WI38 (cell line): Measurements from ENCODE around the gene ADGRV1.

Experiments used
- H3K4me3 ChIP-seq: 2 replicates; pipeline ENCODE4 v1.5.1; 2011; ENCODE audit warnings: low read depth, mild to moderate bottlenecking, control low read depth, low read length
- CTCF ChIP-seq: IDR thresholded peaks from 2 replicates; pipeline ENCODE4 v1.5.1; 2012; ENCODE audit warnings: low read depth, mild to moderate bottlenecking, control low read depth, low read length

Gene ADGRV1

GRCh38 chr5:91016954-91017700, 458.5 kb downstream of the ADGRV1 start:
- H3K4me3 ChIP-seq: no peak overlapping the region
- TF ChIP-seq CTCF: no peak

DNA sequence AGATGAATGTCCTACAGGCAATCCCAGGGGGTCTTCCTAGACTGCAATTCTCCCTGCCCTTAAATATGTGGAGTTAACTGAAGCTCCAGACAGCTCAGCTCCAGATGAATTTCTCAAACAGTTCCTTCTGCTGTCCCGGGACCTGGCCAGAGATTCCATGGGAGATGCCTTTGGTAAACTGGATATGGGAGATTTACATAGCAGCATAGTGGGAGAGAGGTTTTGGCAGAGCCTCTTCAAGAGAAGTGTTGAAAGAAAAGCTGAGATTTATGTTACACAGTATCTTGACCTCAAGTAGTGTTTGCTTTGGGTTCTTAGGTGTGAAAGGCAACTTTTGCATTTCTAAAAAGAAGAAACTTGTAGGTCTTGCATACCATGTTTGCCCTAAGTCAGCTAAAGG, 459.6 kb downstream of the ADGRV1 start:
- H3K4me3 ChIP-seq: no peak overlapping the region
- TF ChIP-seq CTCF: no peak

DNA sequence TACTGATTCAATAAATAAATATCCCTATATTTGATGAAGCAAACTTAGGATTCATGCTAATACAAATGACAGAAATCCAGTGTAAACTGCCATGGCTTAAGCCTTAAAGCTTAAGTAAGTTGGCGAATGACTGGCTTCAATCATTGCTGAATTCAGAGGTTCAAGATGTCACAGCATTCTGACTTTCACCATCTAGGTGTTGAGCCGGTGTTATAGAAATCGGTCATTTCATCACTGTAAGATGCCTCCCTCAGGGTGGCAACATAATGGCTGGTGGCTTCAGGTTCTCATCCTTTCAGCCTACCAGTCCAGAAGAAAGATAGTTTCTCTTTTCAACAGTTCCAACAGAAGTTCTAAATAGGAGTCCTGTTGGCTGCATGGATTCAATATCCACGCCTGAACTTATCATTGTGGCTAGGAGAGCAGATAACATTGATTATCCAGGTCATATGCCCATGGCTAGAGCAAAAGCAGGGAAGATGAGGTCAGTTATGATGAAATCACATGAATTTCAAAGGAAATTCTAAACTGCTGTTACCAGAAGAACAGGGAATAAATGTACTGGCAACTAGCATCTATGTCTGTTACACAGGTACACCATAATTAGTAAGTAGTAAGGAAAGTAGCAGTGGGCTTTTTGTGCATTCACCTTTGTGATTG, 460.2 kb downstream of the ADGRV1 start:
- TF ChIP-seq CTCF: no peak
- H3K4me3 ChIP-seq: no peak overlapping the region

DNA sequence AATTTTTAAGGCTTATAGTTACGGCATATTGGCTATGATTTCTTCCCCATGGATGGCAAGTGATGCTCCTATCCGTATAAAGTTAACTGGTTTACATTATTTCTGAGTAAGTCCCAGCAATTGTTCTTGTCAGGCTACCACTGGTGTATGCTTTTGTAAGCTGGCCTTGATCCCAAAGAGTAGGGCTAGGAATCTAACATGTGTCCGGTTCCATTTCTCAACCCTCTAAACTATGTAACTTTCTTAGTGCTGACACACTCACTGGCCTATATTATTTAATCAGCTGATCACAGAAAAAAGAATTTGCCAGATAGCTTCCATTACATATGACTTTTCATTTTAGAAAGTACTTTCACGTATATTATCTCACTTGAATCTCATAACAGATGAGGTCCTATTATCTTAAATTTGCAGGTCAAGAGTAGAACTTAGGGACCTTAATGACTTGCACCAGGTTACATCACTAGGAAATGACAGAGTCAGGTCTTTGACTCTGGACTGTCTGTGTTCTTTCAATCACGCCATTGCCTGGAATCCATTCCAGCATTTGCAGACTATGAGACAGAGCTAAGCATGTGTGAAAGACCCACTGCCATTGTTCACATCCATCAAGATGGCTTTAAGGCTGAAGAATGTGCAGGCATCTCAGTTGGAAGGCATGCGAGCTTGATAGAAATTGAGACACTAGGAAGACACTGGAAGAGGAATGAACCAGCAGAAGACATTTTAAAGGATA, 461.6 kb downstream of the ADGRV1 start:
- no peak for TF ChIP-seq CTCF
- no peak overlapping the region for H3K4me3 ChIP-seq

DNA sequence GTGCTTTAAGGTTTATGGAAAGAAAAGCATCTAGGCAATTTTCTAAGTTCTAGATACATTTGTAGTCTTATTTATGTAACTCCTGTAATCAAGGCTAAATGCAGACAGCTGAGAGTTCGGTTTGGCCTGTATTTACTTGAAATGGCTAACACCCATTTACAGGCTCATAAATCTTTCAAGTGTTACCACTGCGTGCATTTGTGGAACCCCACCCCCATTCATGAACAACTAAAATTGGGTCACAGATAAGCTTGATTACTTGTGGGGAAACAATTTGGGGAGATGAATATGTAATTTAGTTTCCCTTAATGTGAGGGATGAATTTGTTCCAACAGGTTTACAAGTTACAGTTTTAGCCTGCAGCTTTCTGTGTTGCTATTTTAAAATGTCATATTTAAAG, 463.9 kb downstream of the ADGRV1 start:
- no peak overlapping the region for H3K4me3 ChIP-seq
- TF ChIP-seq CTCF: no peak

- H3K4me3 ChIP-seq: no peak overlapping the region
- no peak for TF ChIP-seq CTCF
Measured at GRCh38 chr5:91024206-91024605, 465.6 kb downstream of the ADGRV1 start.

GRCh38 chr5:91024727-91025126, 466.1 kb downstream of the ADGRV1 start:
- no peak for TF ChIP-seq CTCF
- no peak overlapping the region for H3K4me3 ChIP-seq
